Spleen (tissue), 11 donors: ENCODE results near the gene AGPAT2. TPM values are rescaled to one million over a fixed set of nuclear protein-coding genes. Genes with fewer than 3 reads are reported as not detected.
A peak's percentile ranks its signal among the peaks of the same experiment; 100 is the strongest.

ENCODE experiments used
- DNase-seq: peaks from one replicate; pipeline ENCODE4 v3.0.0-alpha.2; 2020
- H3K27ac ChIP-seq, 8 donors: fragments of 200-600 bp; sonication (generic) in 7 of 8; 1 replicate in 4 of 8; 2 replicates in 4 of 8; pipeline versions ENCODE4 v1.5.0 to v1.8.0; 2016 to 2021; ENCODE audit warnings: inconsistent platforms in 4 of 8, mild to moderate bottlenecking in 4 of 8, moderate library complexity in 1 of 8
- H3K27me3 ChIP-seq, 7 donors: fragments of 200-600 bp; sonication (generic) in 6 of 7; replicated peaks in 1 of 7; 1 replicate in 4 of 7; 2 replicates in 3 of 7; pipeline versions ENCODE4 v1.5.0 to v1.8.0; 2016 to 2021; ENCODE audit warnings: inconsistent platforms in 3 of 7, mild to moderate bottlenecking in 1 of 7
- H3K36me3 ChIP-seq, 6 donors: fragments of 200-600 bp; sonication (generic) in 5 of 6; 1 replicate in 4 of 6; 2 replicates in 2 of 6; pipeline versions ENCODE4 v1.5.0 to v1.8.0; 2016 to 2021; ENCODE audit warnings: inconsistent platforms in 2 of 6
- H3K4me1 ChIP-seq, 6 donors: fragments of 200-600 bp; sonication (generic) in 5 of 6; 1 replicate in 3 of 6; 2 replicates in 3 of 6; pipeline versions ENCODE4 v1.5.0 to v1.8.0; 2016 to 2021; ENCODE audit warnings: inconsistent platforms in 3 of 6
- H3K4me3 ChIP-seq, 8 donors: fragments of 200-600 bp; sonication (generic) in 7 of 8; 1 replicate in 4 of 8; 2 replicates in 4 of 8; pipeline versions ENCODE4 v1.5.0 to v1.8.0; 2016 to 2021; ENCODE audit warnings: inconsistent platforms in 4 of 8, mild to moderate bottlenecking in 4 of 8, moderate library complexity in 2 of 8
- H3K9me3 ChIP-seq, 8 donors: fragments of 200-600 bp; sonication (generic) in 7 of 8; 1 replicate in 4 of 8; 2 replicates in 4 of 8; pipeline versions ENCODE4 v1.5.0 to v1.8.0; 2016 to 2021; ENCODE audit warnings: inconsistent platforms in 4 of 8
- POLR2A ChIP-seq, 3 donors: fragments of 450-650 bp; IDR thresholded peaks; one replicate each; pipeline ENCODE4 v1.5.1; 2017; ENCODE audit warnings: antibody characterized with exemption in 3 of 3, mild to moderate bottlenecking in 1 of 3
- POLR2AphosphoS5 ChIP-seq, 3 donors: sonication (generic); formaldehyde crosslinking; IDR thresholded peaks; one replicate each; pipeline ENCODE4 v1.5.1; 2017; ENCODE audit warnings: antibody characterized with exemption in 3 of 3
- WGBS, 5 donors: extraction: QIAGEN DNeasy Blood & Tissue Kit in 3 of 5; methylation state at CpG; one replicate each; pipeline versions ENCODE4 v1.1.5 to v1.1.7; 2013 to 2018; 5-methylcytosine and 5-hydroxymethylcytosine counted together
- intact Hi-C: fragments of 100-400 bp; cut with DNase I; formaldehyde crosslinking; loops from one replicate; pipeline ENCODE4 v1.15.0; 2023; ENCODE audit warnings: low total_unique reads
- polyA plus RNA-seq, 3 donors: library from polyadenylated mRNA; stranded (reverse); fragments of 200-250 nt; gene quantifications; one replicate each; pipeline ENCODE4 v1.2.1, GENCODE V29; 2013
- total RNA-seq, 7 donors: library from RNA; depleted of rRNA in 3 of 7; stranded (reverse); fragments of >200 nt in 3 of 7; fragmentation: NEBNext Ultra II Directional in 4 of 7; extraction: Animal tissue kit (Norgen Biotek cat#: 25700) in 4 of 7; gene quantifications; one replicate each; pipeline versions ENCODE4 v1.1.0 to v1.2.1, GENCODE V29; 2016 to 2021
- TF ChIP-seq, protein P1 (sequence below), 11 experiments: fragments of 200-600 bp in 7 of 11; fragments of 450-650 bp in 4 of 11; sonication (generic) in 4 of 11; IDR thresholded peaks in 8 of 11; conservative IDR thresholded peaks in 3 of 11; 1 replicate in 7 of 11; 2 replicates in 4 of 11; pipeline versions ENCODE4 v1.4.0 to v1.8.0; 2016 to 2021; ENCODE audit warnings: antibody characterized with exemption in 11 of 11, inconsistent platforms in 4 of 11, mild to moderate bottlenecking in 1 of 11
- donor health status: healthy with polysubstance abuse.
- donor health status: DM: no; HTN: no; CAD: no; lungs with moderate emphysema.
- donor health status: DM: no; HTN: no; CAD: no.
- donor health status: Bipolar disorder and iron deficiency.
- donor health status: healthy.
- donor health status: DM: no; HTN: no; CAD: no.
- donor health status: DM: yes; HTN: yes; CAD: no.

AGPAT2 gene
- total and polyA plus RNA-seq, 10 donors, result 26.9 to 47.7 (median 38.3) TPM

DNA sequence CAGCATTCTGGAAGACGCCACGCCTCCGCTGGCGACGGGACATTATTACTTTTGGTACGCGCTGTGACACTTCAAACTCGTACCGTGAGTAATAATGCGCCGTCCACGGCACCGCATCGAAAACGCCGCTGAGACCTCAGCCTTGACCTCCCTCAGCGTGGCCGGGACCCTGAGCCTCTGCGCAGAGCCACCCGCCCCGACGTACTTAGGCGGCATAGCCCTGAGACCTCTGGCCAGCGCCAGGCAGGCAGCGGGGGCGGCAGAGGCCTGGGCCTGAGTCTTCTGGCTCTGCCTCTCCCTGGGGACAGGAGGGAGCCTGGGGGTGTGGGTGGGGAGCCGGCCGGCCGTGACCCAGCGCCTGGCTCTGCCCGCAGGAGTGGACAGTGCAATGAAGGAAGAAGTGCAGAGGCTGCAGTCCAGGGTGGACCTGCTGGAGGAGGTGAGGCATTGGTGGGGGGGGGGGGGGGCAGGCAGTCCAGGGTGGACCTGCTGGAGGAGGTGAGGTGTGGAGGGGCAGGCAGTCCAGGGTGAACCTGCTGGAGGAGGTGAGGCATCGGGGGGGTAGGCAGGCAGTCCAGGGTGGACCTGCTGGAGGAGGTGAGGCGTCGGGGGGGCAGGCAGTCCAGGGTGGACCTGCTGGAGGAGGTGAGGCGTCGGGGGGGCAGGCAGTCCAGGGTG is 16.5 kb downstream of the AGPAT2 start:
- Histone ChIP-seq H3K4me3 (peak overlapping the region in 5 of 8 donors; percentile 58 to 84 (median 69)), H3K4me1 (peaks cover 0 to 70% (median 31%) of the 10 kb centered on the region in 6 donors), H3K9me3 (no peaks in the 10 kb centered on the region), H3K27me3 (peaks cover 0 to 47% (median 8%) of the 10 kb centered on the region in 7 donors), H3K27ac (peak overlapping the region in 5 of 8 donors; percentile 63 to 87 (median 68)), H3K36me3 (peaks cover 0 to 89% (median 24%) of the 10 kb centered on the region in 6 donors)
- intact Hi-C loops, result no loop called here
- WGBS, 5 donors, result 48 to 83% (median 67%) methylated on average over 26 to 36 of the region's 36 CpGs
- TF ChIP-seq POLR2AphosphoS5 (IDR thresholded peaks at IDR 0.05), result peak; percentile 60 to 85 (median 68)
- TF ChIP-seq POLR2A (IDR thresholded peaks at IDR 0.05), result no peak
- TF ChIP-seq, protein P1, sequence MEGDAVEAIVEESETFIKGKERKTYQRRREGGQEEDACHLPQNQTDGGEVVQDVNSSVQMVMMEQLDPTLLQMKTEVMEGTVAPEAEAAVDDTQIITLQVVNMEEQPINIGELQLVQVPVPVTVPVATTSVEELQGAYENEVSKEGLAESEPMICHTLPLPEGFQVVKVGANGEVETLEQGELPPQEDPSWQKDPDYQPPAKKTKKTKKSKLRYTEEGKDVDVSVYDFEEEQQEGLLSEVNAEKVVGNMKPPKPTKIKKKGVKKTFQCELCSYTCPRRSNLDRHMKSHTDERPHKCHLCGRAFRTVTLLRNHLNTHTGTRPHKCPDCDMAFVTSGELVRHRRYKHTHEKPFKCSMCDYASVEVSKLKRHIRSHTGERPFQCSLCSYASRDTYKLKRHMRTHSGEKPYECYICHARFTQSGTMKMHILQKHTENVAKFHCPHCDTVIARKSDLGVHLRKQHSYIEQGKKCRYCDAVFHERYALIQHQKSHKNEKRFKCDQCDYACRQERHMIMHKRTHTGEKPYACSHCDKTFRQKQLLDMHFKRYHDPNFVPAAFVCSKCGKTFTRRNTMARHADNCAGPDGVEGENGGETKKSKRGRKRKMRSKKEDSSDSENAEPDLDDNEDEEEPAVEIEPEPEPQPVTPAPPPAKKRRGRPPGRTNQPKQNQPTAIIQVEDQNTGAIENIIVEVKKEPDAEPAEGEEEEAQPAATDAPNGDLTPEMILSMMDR (IDR thresholded peaks at IDR 0.05 in 8 of 11, conservative IDR thresholded peaks at IDR 0.05 in 3 of 11), result no peak
- no peak for DNase-seq

DNA sequence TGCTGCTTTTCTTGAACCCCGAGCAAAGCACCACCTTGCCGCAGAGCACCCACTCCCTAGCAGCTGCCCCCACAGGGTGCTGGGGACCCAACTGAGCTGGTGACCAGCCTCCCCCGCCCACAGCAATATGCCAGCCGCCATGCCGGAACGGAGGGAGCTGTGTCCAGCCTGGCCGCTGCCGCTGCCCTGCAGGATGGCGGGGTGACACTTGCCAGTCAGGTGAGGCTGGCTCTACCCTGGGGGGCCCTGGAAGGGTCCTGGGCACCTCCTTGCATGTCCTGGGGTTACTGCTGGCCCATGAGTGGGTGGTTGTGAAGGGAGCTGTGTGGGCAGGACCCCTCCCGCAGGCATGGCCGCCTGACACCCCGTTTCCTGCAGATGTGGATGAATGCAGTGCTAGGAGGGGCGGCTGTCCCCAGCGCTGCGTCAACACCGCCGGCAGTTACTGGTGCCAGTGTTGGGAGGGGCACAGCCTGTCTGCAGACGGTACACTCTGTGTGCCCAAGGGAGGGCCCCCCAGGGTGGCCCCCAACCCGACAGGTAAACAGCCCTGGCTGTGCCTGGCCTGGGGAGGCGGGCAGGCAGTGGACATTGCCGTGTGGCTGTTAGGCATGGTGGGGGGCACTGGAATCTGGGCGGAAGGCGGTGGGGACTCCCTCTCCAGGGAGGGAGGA is 17.3 kb downstream of the AGPAT2 start:
- H3K27ac ChIP-seq, result peak overlapping the region in 6 of 8 donors; percentile 46 to 87 (median 66)
- peaks cover 3 to 75% (median 36%) of the 10 kb centered on the region in 6 donors for H3K4me1 ChIP-seq
- WGBS, 5 donors, result 40 to 61% (median 49%) methylated on average over 14 to 23 of the region's 23 CpGs
- intact Hi-C loops, result no loop called here
- H3K9me3 ChIP-seq, result no peaks in the 10 kb centered on the region
- peak overlapping the region in 7 of 8 donors; percentile 45 to 84 (median 69) for H3K4me3 ChIP-seq
- peaks cover 3 to 53% (median 11%) of the 10 kb centered on the region in 7 donors for H3K27me3 ChIP-seq
- DNase-seq, result no peak
- TF ChIP-seq, protein P1 (IDR thresholded peaks at IDR 0.05 in 8 of 11, conservative IDR thresholded peaks at IDR 0.05 in 3 of 11), result no peak
- TF ChIP-seq POLR2A (IDR thresholded peaks at IDR 0.05) (no peak), POLR2AphosphoS5 (IDR thresholded peaks at IDR 0.05) (peak; percentile 36 to 63 (median 59))
- H3K36me3 ChIP-seq, result peaks cover 0 to 87% (median 25%) of the 10 kb centered on the region in 6 donors

DNA sequence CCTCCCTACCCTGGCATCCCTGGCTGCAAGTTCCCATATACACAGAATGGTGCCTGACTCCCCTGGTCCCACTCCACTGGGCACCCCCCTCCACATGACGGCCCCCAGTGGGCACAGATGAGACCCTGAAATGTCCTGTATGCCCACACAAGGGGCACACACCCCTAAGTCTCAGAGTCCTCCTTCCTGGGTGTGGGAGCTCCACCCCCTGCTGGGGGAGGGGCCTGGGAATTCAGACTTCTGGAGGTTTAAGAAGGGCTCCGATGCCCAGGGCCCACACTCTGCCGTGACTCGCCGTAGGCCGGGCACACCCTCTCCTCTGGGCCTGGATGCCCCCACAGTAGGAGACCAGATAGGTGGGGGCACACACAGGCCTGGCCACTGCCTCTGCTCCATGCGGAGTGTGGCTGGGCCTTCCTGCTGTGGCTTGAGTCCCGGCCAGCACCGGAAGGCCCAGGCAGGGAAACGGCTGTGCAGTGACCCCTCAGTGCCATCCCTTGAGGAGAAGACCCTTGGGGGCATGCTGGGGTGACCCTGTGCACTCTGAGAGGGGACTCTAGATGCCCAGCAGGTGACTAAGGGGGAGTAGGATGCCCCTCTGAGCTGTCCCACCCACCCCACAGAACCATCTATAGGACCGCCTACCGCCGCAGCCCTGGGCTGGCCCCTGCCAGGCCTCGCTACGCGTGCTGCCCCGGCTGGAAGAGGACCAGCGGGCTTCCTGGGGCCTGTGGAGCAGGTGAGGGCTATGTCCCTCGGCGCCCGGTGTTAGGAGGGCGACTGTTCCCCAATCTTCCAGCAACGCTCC is 18.1 kb downstream of the AGPAT2 start:
- H3K27ac ChIP-seq, result peak overlapping the region in 6 of 8 donors; percentile 46 to 87 (median 66)
- peaks cover 3 to 74% (median 39%) of the 10 kb centered on the region in 6 donors for H3K4me1 ChIP-seq
- no peak for DNase-seq
- no peaks in the 10 kb centered on the region for H3K9me3 ChIP-seq
- peaks cover 0 to 87% (median 21%) of the 10 kb centered on the region in 6 donors for H3K36me3 ChIP-seq
- peaks cover 3 to 60% (median 19%) of the 10 kb centered on the region in 7 donors for H3K27me3 ChIP-seq
- TF ChIP-seq, protein P1 (IDR thresholded peaks at IDR 0.05 in 8 of 11, conservative IDR thresholded peaks at IDR 0.05 in 3 of 11), result no peak
- TF ChIP-seq POLR2AphosphoS5 (IDR thresholded peaks at IDR 0.05) (peak; percentile 48 to 78 (median 63)), POLR2A (IDR thresholded peaks at IDR 0.05) (no peak)
- 59 to 78% (median 69%) methylated on average over 11 to 23 of the region's 23 CpGs for WGBS, 5 donors
- intact Hi-C loops, result no loop called here
- H3K4me3 ChIP-seq, result peak overlapping the region; percentile 7 to 84 (median 64)
